ENCODE measurements around the gene PALM. TPM values are rescaled to one million over a fixed set of nuclear protein-coding genes. Genes with fewer than 3 reads are reported as not detected.

PALM gene
- total and polyA plus RNA-seq, 4 donors = 16.2 to 45.7 (median 28.1) TPM

DNA sequence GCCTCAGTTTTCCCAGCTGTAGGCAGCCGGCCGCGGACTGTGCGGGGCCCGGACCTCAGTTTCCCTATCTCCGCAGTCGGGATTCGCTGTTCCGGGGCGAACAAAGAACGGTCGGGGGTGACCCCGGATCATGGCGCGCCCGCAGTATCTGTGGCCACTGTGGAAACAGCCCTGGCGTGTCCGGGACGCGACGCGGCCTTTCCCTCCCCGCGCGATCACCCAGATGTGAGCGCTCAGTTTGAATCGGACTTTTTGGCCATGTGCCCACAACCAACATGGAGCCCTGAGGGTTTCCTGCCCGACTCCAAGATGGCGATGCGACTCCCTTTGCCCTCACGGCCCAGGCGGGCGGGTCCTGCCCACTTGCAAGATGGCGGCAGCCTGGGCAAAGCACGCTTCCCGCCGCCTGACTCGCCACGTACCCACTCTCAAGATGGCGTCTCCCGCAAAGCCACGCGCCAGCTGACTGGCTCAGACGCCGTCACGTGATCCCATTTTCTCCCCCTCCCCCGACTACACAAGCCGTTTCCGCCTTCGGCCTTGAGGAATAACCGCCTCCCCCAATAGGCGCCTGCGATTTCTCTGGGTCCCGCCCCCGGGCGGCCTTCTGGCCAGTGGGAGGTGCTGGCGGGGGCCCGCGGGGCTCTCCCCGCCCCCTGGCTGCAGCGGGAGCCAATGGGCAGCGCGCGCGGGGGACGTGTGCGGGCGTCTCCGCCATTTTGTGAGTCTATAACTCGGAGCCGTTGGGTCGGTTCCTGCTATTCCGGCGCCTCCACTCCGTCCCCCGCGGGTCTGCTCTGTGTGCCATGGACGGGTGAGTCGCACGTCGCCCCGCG lies 88.2 kb downstream of the PALM start, which contains the start of gene PTBP1:
TSS of gene PTBP1 (plus strand) at position 761 of the 836 bp plus-strand sequence. CDS start at position 807, 46 bp downstream.
- 0 to 1% methylated on average over 74 to 83 of the region's 83 CpGs for WGBS, 2 donors
- peaks cover 11 to 31% (median 24%) of the 10 kb centered on the region in 5 donors for H3K4me1 ChIP-seq (ENCODE audit: control insufficient read depth in 5 of 5, insufficient read depth in 5 of 5, low read length in 5 of 5)
- peak within 1 kb of the TSS; percentile 83 for H3K4me3 ChIP-seq
- H3K9me3 ChIP-seq (ENCODE audit: control insufficient read depth in 4 of 4, insufficient read depth in 3 of 4, low read length in 3 of 4) = no peaks in the 10 kb centered on the region
- TF ChIP-seq, protein P1, sequence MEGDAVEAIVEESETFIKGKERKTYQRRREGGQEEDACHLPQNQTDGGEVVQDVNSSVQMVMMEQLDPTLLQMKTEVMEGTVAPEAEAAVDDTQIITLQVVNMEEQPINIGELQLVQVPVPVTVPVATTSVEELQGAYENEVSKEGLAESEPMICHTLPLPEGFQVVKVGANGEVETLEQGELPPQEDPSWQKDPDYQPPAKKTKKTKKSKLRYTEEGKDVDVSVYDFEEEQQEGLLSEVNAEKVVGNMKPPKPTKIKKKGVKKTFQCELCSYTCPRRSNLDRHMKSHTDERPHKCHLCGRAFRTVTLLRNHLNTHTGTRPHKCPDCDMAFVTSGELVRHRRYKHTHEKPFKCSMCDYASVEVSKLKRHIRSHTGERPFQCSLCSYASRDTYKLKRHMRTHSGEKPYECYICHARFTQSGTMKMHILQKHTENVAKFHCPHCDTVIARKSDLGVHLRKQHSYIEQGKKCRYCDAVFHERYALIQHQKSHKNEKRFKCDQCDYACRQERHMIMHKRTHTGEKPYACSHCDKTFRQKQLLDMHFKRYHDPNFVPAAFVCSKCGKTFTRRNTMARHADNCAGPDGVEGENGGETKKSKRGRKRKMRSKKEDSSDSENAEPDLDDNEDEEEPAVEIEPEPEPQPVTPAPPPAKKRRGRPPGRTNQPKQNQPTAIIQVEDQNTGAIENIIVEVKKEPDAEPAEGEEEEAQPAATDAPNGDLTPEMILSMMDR (IDR thresholded peaks at IDR 0.05; ENCODE audit: control extremely low read depth, extremely low read depth) = no peak
- H3K27me3 ChIP-seq (ENCODE audit: control insufficient read depth in 3 of 3, insufficient read depth in 3 of 3, low read length in 2 of 3) = no peaks in the 10 kb centered on the region
- peaks cover 0 to 24% (median 13%) of the 10 kb centered on the region in 4 donors for H3K36me3 ChIP-seq (ENCODE audit: control insufficient read depth in 4 of 4, insufficient read depth in 4 of 4, low read length in 4 of 4)
- ATAC-seq (ENCODE audit: insufficient read depth, low FRiP score) (peak; percentile 90), DNase-seq (peak; percentile 100)
- peak within 1 kb of the TSS; percentile 87 to 92 for H3K27ac ChIP-seq (ENCODE audit: low read depth in 1 of 2, low read length in 1 of 2)
- peak within 1 kb of the TSS in 1 of 2 donors; percentile 49 for H3K9ac ChIP-seq (ENCODE audit: insufficient read depth in 1 of 2, low read length in 2 of 2)

Other genes with a start within 250 kb of the PALM start
- gene SHC2, start 247.9 kb upstream of the PALM start, total RNA-seq = 10 to 100 TPM; 13.2 to 15.9 TPM
- gene SHC2, start 247.9 kb upstream of the PALM start, polyA plus RNA-seq = 10 to 100 TPM; 11.2 to 23.1 TPM
- 1 to 10 TPM in 1 of 2 donors, under 1 TPM in 1; 0.80 to 4.4 TPM for gene MADCAM1, start 212.4 kb upstream of the PALM start, total RNA-seq
- under 1 TPM; 0.24 to 0.41 TPM for gene MADCAM1, start 212.4 kb upstream of the PALM start, polyA plus RNA-seq
- 10 to 100 TPM; 12.2 to 31.7 TPM for gene TPGS1, start 201.4 kb upstream of the PALM start, total RNA-seq
- gene TPGS1, start 201.4 kb upstream of the PALM start, polyA plus RNA-seq = 10 to 100 TPM; 19.4 to 32.7 TPM
- gene CDC34, start 177.2 kb upstream of the PALM start, total RNA-seq = 10 to 100 TPM; 42.9 to 67.9 TPM
- gene CDC34, start 177.2 kb upstream of the PALM start, polyA plus RNA-seq = 10 to 100 TPM; 52.3 to 89.1 TPM
- 1 to 10 TPM in 1 of 2 donors, under 1 TPM in 1; 0.74 to 2.6 TPM for gene GZMM, start 164.9 kb upstream of the PALM start, total RNA-seq
- 1 to 10 TPM; 2.4 to 3.0 TPM for gene GZMM, start 164.9 kb upstream of the PALM start, polyA plus RNA-seq
- 100 to 1,000 TPM; 239 to 416 TPM for gene BSG, start 136.3 kb upstream of the PALM start, total RNA-seq
- gene BSG, start 136.3 kb upstream of the PALM start, polyA plus RNA-seq = 100 to 1,000 TPM; 333 to 376 TPM
- gene HCN2, start 119.1 kb upstream of the PALM start, total RNA-seq = under 1 TPM; 0.21 to 0.37 TPM
- gene HCN2, start 119.1 kb upstream of the PALM start, polyA plus RNA-seq = under 1 TPM; 0.04 to 0.11 TPM
- 10 to 100 TPM; 16.1 to 43.3 TPM for gene POLRMT, start 75.4 kb upstream of the PALM start, total RNA-seq
- 10 to 100 TPM; 33.5 to 76.7 TPM for gene POLRMT, start 75.4 kb upstream of the PALM start, polyA plus RNA-seq
- gene FGF22, start 69.1 kb upstream of the PALM start, total RNA-seq = under 1 TPM; 0.23 to 0.46 TPM
- under 1 TPM; 0.10 to 0.85 TPM for gene FGF22, start 69.1 kb upstream of the PALM start, polyA plus RNA-seq
- 10 to 100 TPM; 18.1 to 46.2 TPM for gene RNF126, start 45.7 kb upstream of the PALM start, total RNA-seq
- gene RNF126, start 45.7 kb upstream of the PALM start, polyA plus RNA-seq = 10 to 100 TPM; 32.2 to 41.9 TPM
- 100 to 1,000 TPM in 1 of 2 donors, 10 to 100 TPM in 1; 15.1 to 120 TPM for gene FSTL3, start 32.5 kb upstream of the PALM start, total RNA-seq
- gene FSTL3, start 32.5 kb upstream of the PALM start, polyA plus RNA-seq = 100 to 1,000 TPM; 109 to 172 TPM
- 1 to 10 TPM in 1 of 2 donors, not detected in 1; 2.0 TPM for gene PRSS57, start 13.5 kb upstream of the PALM start, total RNA-seq
- under 1 TPM; 0.10 to 0.60 TPM for gene PRSS57, start 13.5 kb upstream of the PALM start, polyA plus RNA-seq
- gene MISP, start 42.2 kb downstream of the PALM start, total RNA-seq = 10 to 100 TPM; 14.9 to 23.6 TPM
- gene MISP, start 42.2 kb downstream of the PALM start, polyA plus RNA-seq = 10 to 100 TPM; 20.5 to 23.7 TPM
- gene PTBP1, start 88.5 kb downstream of the PALM start, total RNA-seq = 100 to 1,000 TPM; 256 to 321 TPM
- 100 to 1,000 TPM; 112 to 150 TPM for gene PTBP1, start 88.5 kb downstream of the PALM start, polyA plus RNA-seq
- gene PLPPR3, start 113.0 kb downstream of the PALM start, total RNA-seq = 10 to 100 TPM in 1 of 2 donors, 1 to 10 TPM in 1; 8.1 to 14.1 TPM
- gene PLPPR3, start 113.0 kb downstream of the PALM start, polyA plus RNA-seq = 1 to 10 TPM in 1 of 2 donors, under 1 TPM in 1; 0.91 to 4.2 TPM
- 1 to 10 TPM; 2.1 to 9.8 TPM for gene AZU1, start 118.9 kb downstream of the PALM start, total RNA-seq
- gene AZU1, start 118.9 kb downstream of the PALM start, polyA plus RNA-seq = 1 to 10 TPM; 2.0 to 6.7 TPM
- gene PRTN3, start 132.1 kb downstream of the PALM start, total RNA-seq = 10 to 100 TPM in 1 of 2 donors, under 1 TPM in 1; 0.58 to 23.3 TPM
- 10 to 100 TPM in 1 of 2 donors, under 1 TPM in 1; 0.85 to 18.5 TPM for gene PRTN3, start 132.1 kb downstream of the PALM start, polyA plus RNA-seq
- 10 to 100 TPM in 1 of 2 donors, 1 to 10 TPM in 1; 1.4 to 16.6 TPM for gene ELANE, start 143.4 kb downstream of the PALM start, total RNA-seq
- 10 to 100 TPM in 1 of 2 donors, 1 to 10 TPM in 1; 2.0 to 21.0 TPM for gene ELANE, start 143.4 kb downstream of the PALM start, polyA plus RNA-seq
- 100 to 1,000 TPM in 1 of 2 donors, 10 to 100 TPM in 1; 90.8 to 185 TPM for gene CFD, start 150.7 kb downstream of the PALM start, total RNA-seq
- gene CFD, start 150.7 kb downstream of the PALM start, polyA plus RNA-seq = 100 to 1,000 TPM in 1 of 2 donors, 10 to 100 TPM in 1; 97.2 to 227 TPM
- 10 to 100 TPM; 38.7 to 59.7 TPM for gene MED16, start 184.3 kb downstream of the PALM start, total RNA-seq
- gene MED16, start 184.3 kb downstream of the PALM start, polyA plus RNA-seq = 10 to 100 TPM; 44.8 to 72.3 TPM
- gene RNU6-9, start 184.5 kb downstream of the PALM start, total RNA-seq = not detected
- not detected for gene RNU6-9, start 184.5 kb downstream of the PALM start, polyA plus RNA-seq
- 10 to 100 TPM; 31.6 to 69.2 TPM for gene R3HDM4, start 204.3 kb downstream of the PALM start, total RNA-seq
- gene R3HDM4, start 204.3 kb downstream of the PALM start, polyA plus RNA-seq = 100 to 1,000 TPM in 1 of 2 donors, 10 to 100 TPM in 1; 86.1 to 139 TPM
- gene KISS1R, start 208.4 kb downstream of the PALM start, total RNA-seq = under 1 TPM in 1 of 2 donors, not detected in 1; 0.21 TPM
- under 1 TPM in 1 of 2 donors, not detected in 1; 0.13 TPM for gene KISS1R, start 208.4 kb downstream of the PALM start, polyA plus RNA-seq
- 10 to 100 TPM; 22.6 to 29.7 TPM for gene ARID3A, start 217.1 kb downstream of the PALM start, total RNA-seq
- gene ARID3A, start 217.1 kb downstream of the PALM start, polyA plus RNA-seq = 10 to 100 TPM in 1 of 2 donors, 1 to 10 TPM in 1; 7.7 to 17.0 TPM

All from lung (tissue), 12 donors.